HepG2 (cell line): ENCODE measurements around the gene TRAPPC5. TPM values are rescaled to one million over a fixed set of nuclear protein-coding genes. Genes with fewer than 3 reads are reported as not detected.

Source experiments
- ATAC-seq: fragments of 200-7000 bp; cut with Tn5 transposase; 3 replicates; pipeline ENCODE4 v1.9.1; 2020; ENCODE audit warnings: mild to moderate bottlenecking, moderate library complexity
- BruUV-seq: library from RNA; stranded (reverse); fragments of 400-500 nt; replicated peaks from 2 replicates; lab custom pipeline; 2021; lab: Mats Ljungman, UMichigan
- CTCF ChIA-PET: fragments of 300-600 bp; formaldehyde crosslinking; extraction: SDS; loops from one replicate; lab custom pipeline; 2021; ENCODE audit warnings: low total read pairs, inconsistent platforms, low intra/inter-chr PET ratio; lab: Yijun Ruan, JAX
- POLR2A ChIA-PET: fragments of 350-600 bp; sonication (Branson Sonifier 250); formaldehyde crosslinking; loops from one replicate; lab custom pipeline; 2020; ENCODE audit warnings: antibody characterized with exemption, inconsistent platforms; lab: Yijun Ruan, JAX
- DNase-seq: peaks from one replicate; pipeline ENCODE4 v3.0.0-alpha.2; 2015; ENCODE audit warnings: low spot score
- FAIRE-seq: peaks from 3 replicates; lab custom pipeline; 2011; peaks lifted over from hg19 to GRCh38; lab: Jason Lieb, UNC
- H2AFZ ChIP-seq: one replicate; pipeline ENCODE4 v1.6.1; 2011; ENCODE audit warnings: low read length, inconsistent platforms
- H3K27ac ChIP-seq: fragments of 300-600 bp; 3 replicates; pipeline ENCODE4 v1.8.0; 2011; ENCODE audit warnings: mixed run types, mild to moderate bottlenecking, mixed read lengths, low read length, inconsistent platforms; ENCODE audit not compliant: insufficient read depth; ENCODE audit errors: extremely low read length
- H3K27me3 ChIP-seq, 2 experiments: fragments of 200-600 bp in 1 of 2; 2 replicates in 1 of 2; 3 replicates in 1 of 2; pipeline versions ENCODE4 v1.6.0 to v1.8.0; 2011; ENCODE audit warnings: low read length in 2 of 2, mild to moderate bottlenecking in 2 of 2, moderate library complexity in 2 of 2, inconsistent platforms in 1 of 2; ENCODE audit not compliant: insufficient read depth in 2 of 2, control insufficient read depth in 1 of 2
- H3K36me3 ChIP-seq, 2 experiments: fragments of 200-600 bp in 1 of 2; replicated peaks in 1 of 2; 2 replicates in 1 of 2; 3 replicates in 1 of 2; pipeline versions ENCODE4 v1.5.1 to v1.8.0; 2011; ENCODE audit warnings: low read length in 2 of 2, inconsistent platforms in 1 of 2; ENCODE audit not compliant: insufficient read depth in 2 of 2, control insufficient read depth in 1 of 2
- H3K4me1 ChIP-seq: 2 replicates; pipeline ENCODE4 v1.5.1; 2012; ENCODE audit warnings: low read length, inconsistent platforms; ENCODE audit not compliant: insufficient read depth
- H3K4me2 ChIP-seq: 2 replicates; pipeline ENCODE4 v1.6.0; 2011; ENCODE audit warnings: low read depth, low read length, inconsistent platforms
- H3K4me3 ChIP-seq, 3 experiments: fragments of 200-600 bp in 1 of 3; sonication (generic), shearing (Covaris generic) in 1 of 3; replicated peaks in 1 of 3; 2 replicates each; pipeline ENCODE4 v1.5.1; 2011 to 2016; ENCODE audit warnings: low read length in 3 of 3, inconsistent platforms in 2 of 3, low read depth in 2 of 3, mild to moderate bottlenecking in 2 of 3, control low read depth in 1 of 3, mixed read lengths in 1 of 3; ENCODE audit not compliant: insufficient read depth in 1 of 3
- H3K79me2 ChIP-seq: one replicate; pipeline ENCODE4 v1.6.1; 2011; ENCODE audit warnings: low read length, inconsistent platforms; ENCODE audit not compliant: insufficient read depth
- H3K9ac ChIP-seq: 2 replicates; pipeline ENCODE4 v1.6.0; 2011; ENCODE audit warnings: mild to moderate bottlenecking, low read depth, low read length, inconsistent platforms; ENCODE audit not compliant: insufficient read depth
- H3K9me3 ChIP-seq: 2 replicates; pipeline ENCODE4 v1.5.1; 2012; ENCODE audit warnings: mild to moderate bottlenecking, low read length
- H4K20me1 ChIP-seq: 2 replicates; pipeline ENCODE4 v1.6.0; 2011; ENCODE audit warnings: inconsistent platforms, mild to moderate bottlenecking, low read length, moderate library complexity; ENCODE audit not compliant: insufficient read depth
- BORCS8-MEF2B ChIP-seq: sonication (generic); formaldehyde crosslinking; IDR thresholded peaks from 2 replicates; pipeline ENCODE4 v1.8.0; 2022; ENCODE audit warnings: mild to moderate bottlenecking, missing genetic modification reagents
- FOXA1 ChIP-seq, 2 experiments: fragments of 450-650 bp in 1 of 2; sonication (generic) in 1 of 2; formaldehyde crosslinking in 1 of 2; IDR thresholded peaks; 2 replicates each; pipeline versions ENCODE4 v1.4.0 to v1.6.1; 2016 to 2020; ENCODE audit warnings: missing genetic modification reagents in 1 of 2
- MLLT10 ChIP-seq: sonication (generic); formaldehyde crosslinking; IDR thresholded peaks from 2 replicates; pipeline ENCODE4 v1.4.0; 2020; ENCODE audit warnings: missing genetic modification reagents
- NR2C2 ChIP-seq: sonication (generic); formaldehyde crosslinking; IDR thresholded peaks from 2 replicates; pipeline ENCODE4 v1.4.0; 2020; ENCODE audit warnings: missing genetic modification reagents, mild to moderate bottlenecking, moderate library complexity, borderline replicate concordance
- PRMT3 ChIP-seq: sonication (generic); formaldehyde crosslinking; IDR thresholded peaks from 2 replicates; pipeline ENCODE4 v1.8.1; 2022; ENCODE audit warnings: low read depth, mild to moderate bottlenecking, moderate library complexity, missing genetic modification reagents, borderline replicate concordance
- RFX5 ChIP-seq: IDR thresholded peaks from 2 replicates; pipeline ENCODE4 v1.6.1; 2011; ENCODE audit warnings: low read depth, low read length, improper control_type of control experiment
- SIX4 ChIP-seq: sonication (generic); formaldehyde crosslinking; IDR thresholded peaks from 2 replicates; pipeline ENCODE4 v1.4.0; 2020; ENCODE audit warnings: missing genetic modification reagents
- ZFP36L1 ChIP-seq: sonication (generic); formaldehyde crosslinking; IDR thresholded peaks from 2 replicates; pipeline ENCODE4 v1.8.0; 2022; ENCODE audit warnings: mild to moderate bottlenecking, missing genetic modification reagents, moderate library complexity
- ZNF33B ChIP-seq: sonication (generic); formaldehyde crosslinking; IDR thresholded peaks from 2 replicates; pipeline ENCODE4 v1.5.1; 2020; ENCODE audit warnings: mild to moderate bottlenecking, missing genetic modification reagents
- ZNF460 ChIP-seq: sonication (generic); formaldehyde crosslinking; IDR thresholded peaks from 2 replicates; pipeline ENCODE4 v1.5.1; 2020; ENCODE audit warnings: missing genetic modification reagents, mild to moderate bottlenecking, borderline replicate concordance
- ZNF576 ChIP-seq: sonication (generic); formaldehyde crosslinking; IDR thresholded peaks from 2 replicates; pipeline ENCODE4 v1.4.0; 2020; ENCODE audit warnings: mild to moderate bottlenecking, missing genetic modification reagents
- WGBS: methylation state at CpG from one replicate; pipeline ENCODE4 v1.1.6; 2017; ENCODE audit warnings: low lambda C conversion rate; 5-methylcytosine and 5-hydroxymethylcytosine counted together
- in situ Hi-C: cut with HindIII; loops from 2 replicates; pipeline ENCODE4 v1.10.0; 2017; ENCODE audit warnings: low pct_unique_long_range_greater_than_20kb; ENCODE audit not compliant: extremely low pct_ligation_motif_present
- intact Hi-C: fragments of 100-400 bp; cut with micrococcal nuclease; formaldehyde crosslinking; loops from one replicate; pipeline ENCODE4 v1.10.0; 2022; ENCODE audit not compliant: unreplicated experiment
- polyA plus RNA-seq, 8 experiments: library from polyadenylated mRNA; depleted of rRNA in 3 of 8; stranded (reverse) in 7 of 8; unstranded in 1 of 8; fragments of >200 nt; fragmentation: Illumina TruSeq in 4 of 8; extraction: Trizol in 4 of 8; gene quantifications; 2 replicates each; pipeline versions ENCODE4 v1.2.1 to v1.2.3, GENCODE V29; 2011 to 2016; ENCODE audit warnings: low read depth in 4 of 8, missing spikeins in 1 of 8, mixed read lengths in 1 of 8; ENCODE audit not compliant: insufficient read depth in 1 of 8
- total RNA-seq, 5 experiments: library from RNA; depleted of rRNA; stranded (reverse); fragments of >200 nt; fragmentation: Illumina TruSeq; extraction: Trizol; gene quantifications; 2 replicates each; pipeline ENCODE4 v1.2.3, GENCODE V29; 2016; ENCODE audit warnings: low read depth in 1 of 5
- TF ChIP-seq, protein P1 (sequence below): sonication (generic); formaldehyde crosslinking; IDR thresholded peaks from 2 replicates; pipeline ENCODE4 v1.9.0; 2022; ENCODE audit warnings: missing genetic modification reagents, mild to moderate bottlenecking, borderline replicate concordance

The TRAPPC5 gene
- total and polyA plus RNA-seq, 2 of the 13 experiments (the other 11 are each of a cell fraction or from before 2014, with no cell fraction given) = 38.5 to 78.7 TPM

DNA sequence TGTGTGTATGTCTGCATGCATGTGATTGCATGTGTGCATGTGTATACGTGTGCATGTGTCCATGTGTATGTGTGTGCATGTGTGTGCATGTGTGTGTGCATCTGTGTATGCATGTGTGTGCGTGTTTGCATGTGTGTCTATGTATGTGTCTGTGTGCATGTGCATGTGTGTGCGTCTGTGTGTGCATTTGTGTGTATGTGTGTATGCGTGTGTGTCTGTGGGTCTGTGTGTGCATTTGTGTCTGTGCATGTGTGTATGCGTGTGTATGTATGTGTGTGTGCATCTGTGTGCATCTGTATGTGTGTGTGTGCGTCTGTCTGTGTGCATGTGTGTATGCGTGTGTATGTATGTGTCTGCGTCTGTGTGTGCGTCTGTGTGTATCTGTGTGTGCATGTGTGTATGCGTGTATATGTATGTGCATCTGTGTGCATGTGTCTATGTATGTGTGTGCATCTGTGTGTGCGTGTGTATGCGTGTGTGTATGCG is 40.7 kb upstream of the TRAPPC5 start (continued):
- TF ChIP-seq ZNF460 (CRISPR knock-in tag) = no peak
- TF ChIP-seq SIX4 (CRISPR knock-in tag) = no peak
- peak; percentile 4; the same call in 1 of the 2 replicates for TF ChIP-seq FOXA1 (IDR thresholded peaks at IDR 0.05)
- TF ChIP-seq FOXA1 (CRISPR knock-in tag; IDR thresholded peaks at IDR 0.05) = no peak

DNA sequence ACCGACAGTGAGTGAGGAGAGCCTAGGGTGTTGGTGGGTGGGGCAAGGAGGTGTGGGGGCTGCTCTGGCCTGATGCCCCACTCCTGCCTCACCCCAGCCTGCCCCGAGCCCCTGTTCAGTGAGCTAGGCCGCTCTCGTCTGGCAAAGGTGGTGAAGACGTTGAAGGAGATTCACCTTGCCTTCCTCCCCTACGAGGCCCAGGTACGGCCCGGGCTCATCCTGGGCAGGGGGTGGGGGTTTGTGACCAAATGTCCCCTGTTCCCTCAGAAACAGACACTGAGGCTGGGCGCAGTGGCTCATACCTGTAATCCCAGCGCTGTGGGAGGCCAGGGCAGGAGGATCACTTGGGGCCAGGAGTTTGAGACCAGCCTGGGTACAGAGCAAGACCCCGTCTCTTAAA is 39.8 kb upstream of the TRAPPC5 start:
- BruUV-seq = no TSS peak
- CTCF ChIA-PET = no interaction called here
- no peaks in the 10 kb centered on the region for H3K9me3 ChIP-seq
- no peak overlapping the region for H3K4me3 ChIP-seq
- no peaks in the 10 kb centered on the region; a peak in 1 of 5 replicates for H3K36me3 ChIP-seq
- no peak overlapping the region for H3K27ac ChIP-seq
- H3K9ac ChIP-seq = no peak overlapping the region
- peaks cover 18% of the 10 kb centered on the region for H3K4me1 ChIP-seq
- no peak for TF ChIP-seq MLLT10 (CRISPR knock-in tag)
- no peak for TF ChIP-seq NR2C2 (CRISPR knock-in tag)
- TF ChIP-seq, protein P1, sequence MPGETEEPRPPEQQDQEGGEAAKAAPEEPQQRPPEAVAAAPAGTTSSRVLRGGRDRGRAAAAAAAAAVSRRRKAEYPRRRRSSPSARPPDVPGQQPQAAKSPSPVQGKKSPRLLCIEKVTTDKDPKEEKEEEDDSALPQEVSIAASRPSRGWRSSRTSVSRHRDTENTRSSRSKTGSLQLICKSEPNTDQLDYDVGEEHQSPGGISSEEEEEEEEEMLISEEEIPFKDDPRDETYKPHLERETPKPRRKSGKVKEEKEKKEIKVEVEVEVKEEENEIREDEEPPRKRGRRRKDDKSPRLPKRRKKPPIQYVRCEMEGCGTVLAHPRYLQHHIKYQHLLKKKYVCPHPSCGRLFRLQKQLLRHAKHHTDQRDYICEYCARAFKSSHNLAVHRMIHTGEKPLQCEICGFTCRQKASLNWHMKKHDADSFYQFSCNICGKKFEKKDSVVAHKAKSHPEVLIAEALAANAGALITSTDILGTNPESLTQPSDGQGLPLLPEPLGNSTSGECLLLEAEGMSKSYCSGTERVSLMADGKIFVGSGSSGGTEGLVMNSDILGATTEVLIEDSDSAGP = no peak
- TF ChIP-seq PRMT3 (CRISPR knock-in tag) = no peak
- TF ChIP-seq ZNF576 (CRISPR knock-in tag) = no peak
- TF ChIP-seq RFX5 = no peak
- TF ChIP-seq BORCS8-MEF2B (CRISPR knock-in tag) = no peak
- no peak for TF ChIP-seq ZNF33B (CRISPR knock-in tag)
- TF ChIP-seq ZFP36L1 = no peak
- H3K79me2 ChIP-seq = peaks cover 7% of the 10 kb centered on the region
- ATAC-seq (no peak), DNase-seq (no peak), FAIRE-seq (no peak)
- WGBS = 98% methylated on average over 9 of the region's 11 CpGs
- intact Hi-C loops (no loop called here), in situ Hi-C loops (no loop called here)
- H3K4me2 ChIP-seq = no peak overlapping the region
- no peak overlapping the region for H2AFZ ChIP-seq
- no peaks in the 10 kb centered on the region; the same call in 1 of the 2 replicates for H4K20me1 ChIP-seq
- no peaks in the 10 kb centered on the region; a peak in 1 of 5 replicates for H3K27me3 ChIP-seq
- POLR2A ChIA-PET = interaction anchor here (1.0 to 1.2 kb wide), 2 partner anchors 11 to 45 kb away, joined by 4 to 5 read pairs; partner anchors contain the start of gene CAMSAP3
